Kidney glomerular epithelial cell (primary cell): ENCODE results near the gene EFCAB8.
"Not testable (repeated sequence)": the region's sequence is repeated elsewhere in the genome, so short reads cannot be mapped to it uniquely, and the experiment has no call there.

ENCODE experiments used
- DNase-seq: peaks from one replicate; lab custom pipeline; 2025; lab: John Stamatoyannopoulos, UW

The EFCAB8 gene

GRCh38 chr20:32888636-32889035 lies 29.9 kb downstream of the EFCAB8 start:
- DNase-seq = no peak

- no peak for DNase-seq
Measured at GRCh38 chr20:32889281-32889680, 30.6 kb downstream of the EFCAB8 start.

DNA sequence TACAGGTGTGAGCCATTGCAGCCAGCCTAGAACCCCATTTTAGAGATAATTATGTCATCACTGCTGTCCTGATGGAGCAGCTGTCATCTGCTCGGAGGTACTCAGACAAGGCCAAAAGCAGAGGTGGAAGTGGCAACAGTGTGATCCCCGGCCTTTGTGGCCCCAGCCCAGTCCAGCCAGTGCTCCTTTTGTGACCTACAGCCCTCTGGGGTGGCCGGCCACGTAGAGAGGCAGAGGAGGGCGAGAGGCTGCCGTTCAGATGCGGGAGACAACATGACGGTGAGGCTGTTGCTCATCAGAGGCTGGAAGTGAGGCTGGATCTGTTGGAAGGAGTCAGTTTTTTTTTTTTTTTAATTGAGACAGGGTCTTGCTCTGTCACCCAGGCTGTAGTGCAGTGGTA lies 32.8 kb downstream of the EFCAB8 start:
- DNase-seq = no peak

DNA sequence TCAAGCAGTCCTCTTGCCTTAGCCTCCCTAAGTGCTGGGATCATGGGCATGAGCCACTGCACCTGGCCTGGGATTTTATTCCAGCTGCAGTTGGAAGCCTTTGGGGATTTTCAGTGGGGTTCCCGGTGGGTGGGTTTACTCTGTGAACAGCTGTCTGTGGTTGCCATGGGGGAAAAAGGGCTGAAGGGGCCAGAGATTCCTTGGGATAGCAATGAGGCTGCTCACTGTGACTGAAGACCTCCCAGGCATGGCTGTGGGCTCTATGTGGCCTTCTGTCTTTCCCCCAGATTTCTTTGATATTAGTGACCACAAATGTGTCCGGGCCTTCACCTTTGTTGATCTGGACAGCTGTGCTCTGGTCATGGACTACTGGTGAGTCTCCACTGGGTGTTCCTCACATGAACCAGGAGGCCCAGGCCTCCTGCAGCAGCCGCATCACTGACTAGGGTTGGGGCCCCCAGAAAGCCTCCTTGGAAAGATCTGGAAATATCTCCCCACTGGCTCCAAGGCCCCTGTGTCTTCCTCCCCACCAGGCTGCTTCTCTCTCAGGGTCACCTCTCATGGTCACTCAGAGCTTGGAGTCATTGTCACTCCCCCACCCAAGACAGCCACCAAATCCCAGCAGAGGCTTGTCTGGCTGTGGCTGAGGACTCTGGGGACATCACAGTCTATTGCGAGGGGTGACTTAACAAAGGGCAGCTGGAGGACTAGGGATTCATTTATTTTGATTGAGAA lies 33.4 kb downstream of the EFCAB8 start:
- no peak for DNase-seq

DNA sequence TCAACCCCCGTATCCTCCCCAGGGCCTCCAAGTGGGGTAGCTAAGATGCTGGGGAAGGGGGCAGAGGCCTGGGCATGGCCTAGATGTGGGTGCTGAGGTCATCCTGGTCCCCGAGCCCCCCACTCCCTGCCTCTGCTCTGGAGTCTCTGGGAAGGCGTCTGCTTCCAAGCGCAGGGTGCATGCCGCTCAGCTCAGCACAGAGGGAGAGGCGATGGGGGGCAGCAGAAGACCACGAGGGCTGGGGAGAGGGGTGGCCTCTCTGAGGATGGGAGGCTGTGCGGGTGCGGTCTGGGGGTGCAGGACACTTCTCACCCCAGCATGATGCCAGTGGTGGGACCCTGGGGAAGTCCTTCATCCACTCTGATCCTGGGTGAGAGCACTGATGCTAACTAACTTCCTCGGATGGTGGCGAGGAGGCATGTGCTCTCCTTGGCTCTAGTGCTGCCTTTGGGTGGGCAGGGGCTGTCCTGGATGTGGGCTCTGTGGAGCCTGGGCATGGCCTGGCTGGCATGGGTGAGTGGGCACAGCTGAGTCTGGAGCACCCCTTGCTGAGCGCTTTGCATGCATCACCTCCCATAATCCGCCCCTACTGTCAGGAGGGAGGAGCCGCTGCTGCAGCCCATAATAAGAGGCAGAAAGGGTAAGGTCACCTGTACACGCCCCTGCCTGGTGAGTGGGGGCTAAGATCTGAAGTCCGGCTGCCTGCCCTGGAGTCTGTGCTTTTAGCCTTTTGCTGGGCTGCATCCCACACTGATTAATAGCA lies 34.7 kb downstream of the EFCAB8 start:
- no peak for DNase-seq

GRCh38 chr20:32894026-32894483 lies 35.3 kb downstream of the EFCAB8 start:
- DNase-seq = no peak

DNA sequence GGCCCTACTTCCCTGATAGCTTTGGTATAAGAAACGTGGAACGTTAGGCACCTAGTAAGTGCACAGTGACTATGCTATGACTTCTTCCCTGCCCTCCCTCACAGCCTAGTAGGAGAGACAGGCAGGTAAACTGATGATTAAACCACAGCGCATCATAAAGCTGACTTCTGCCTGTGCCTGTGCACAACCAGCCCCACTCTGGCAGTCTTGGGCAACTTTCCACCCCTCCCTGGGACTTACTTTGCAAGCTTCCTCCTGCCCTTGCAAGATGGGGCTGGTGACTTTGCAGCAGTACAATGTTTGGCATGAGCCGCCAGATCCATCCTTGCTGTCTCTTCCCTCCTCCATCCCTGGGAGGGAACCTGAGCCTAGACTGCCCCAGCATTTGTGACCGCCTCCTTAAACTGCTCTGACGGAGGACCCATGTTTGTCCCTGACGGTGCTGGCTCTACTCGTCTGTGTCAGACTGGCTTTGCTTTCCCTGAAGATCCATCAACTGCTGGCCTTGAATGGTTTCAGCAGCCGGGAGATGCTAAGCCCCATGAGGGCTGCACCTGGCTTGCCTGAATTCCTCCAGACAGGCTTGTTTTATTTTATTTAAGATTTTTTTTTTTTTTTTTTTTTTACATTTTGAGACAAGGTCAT lies 36.1 kb downstream of the EFCAB8 start:
- no peak for DNase-seq

GRCh38 chr20:32896521-32897280 lies 38.0 kb downstream of the EFCAB8 start:
- no peak for DNase-seq

GRCh38 chr20:32898729-32899128 lies 40.0 kb downstream of the EFCAB8 start:
- no peak for DNase-seq

DNA sequence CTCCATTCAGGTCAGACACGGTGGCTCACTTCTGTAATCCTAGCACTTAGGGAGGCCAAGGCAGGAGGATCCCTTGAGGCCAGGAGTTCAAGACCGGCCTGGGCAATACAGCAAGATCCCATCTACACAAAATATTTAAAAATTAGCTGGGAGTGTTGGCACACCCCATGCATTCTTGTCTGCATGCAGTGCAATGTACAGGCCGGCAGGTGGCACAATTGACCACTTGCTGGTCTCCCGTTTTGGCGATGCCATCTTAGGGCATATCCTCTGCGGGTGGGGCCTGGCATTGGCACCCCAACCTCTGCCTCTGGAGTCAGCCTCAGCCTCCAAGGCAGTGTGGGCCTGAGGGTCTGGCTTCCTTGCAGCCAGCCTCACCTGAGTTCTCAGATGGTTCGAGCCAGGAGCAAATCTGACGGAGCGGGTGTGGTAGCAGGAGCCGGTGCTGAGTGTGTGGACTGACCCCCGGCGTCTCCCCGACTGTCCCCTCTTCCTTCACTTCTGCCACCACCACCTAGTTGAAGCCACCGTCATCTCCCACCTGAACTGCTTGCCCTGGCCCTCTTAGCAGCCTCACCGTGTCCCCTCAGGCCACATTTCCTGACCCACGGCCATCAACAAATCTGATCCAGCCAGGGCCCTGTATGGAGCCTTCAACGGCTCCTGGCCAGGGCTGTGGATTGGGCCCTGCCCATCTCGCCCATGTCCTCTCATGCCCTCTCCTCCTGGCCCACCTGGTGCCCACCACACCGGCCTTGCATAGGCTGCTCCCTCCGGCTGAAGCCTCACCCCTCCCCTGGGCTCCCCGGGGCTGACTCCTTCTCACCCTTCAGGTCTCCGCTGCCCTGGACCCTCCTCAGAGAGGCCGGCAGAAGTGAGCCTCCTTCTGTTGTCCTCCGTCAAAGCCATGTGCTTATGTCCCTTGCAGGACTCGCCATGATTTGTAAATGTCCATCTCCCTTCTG lies 44.0 kb downstream of the EFCAB8 start:
- no peak for DNase-seq

- no peak for DNase-seq
Measured at GRCh38 chr20:32903666-32904175, 45.0 kb downstream of the EFCAB8 start.

- DNase-seq = not testable (repeated sequence)
Measured at GRCh38 chr20:32904678-32905077, 46.0 kb downstream of the EFCAB8 start.

DNA sequence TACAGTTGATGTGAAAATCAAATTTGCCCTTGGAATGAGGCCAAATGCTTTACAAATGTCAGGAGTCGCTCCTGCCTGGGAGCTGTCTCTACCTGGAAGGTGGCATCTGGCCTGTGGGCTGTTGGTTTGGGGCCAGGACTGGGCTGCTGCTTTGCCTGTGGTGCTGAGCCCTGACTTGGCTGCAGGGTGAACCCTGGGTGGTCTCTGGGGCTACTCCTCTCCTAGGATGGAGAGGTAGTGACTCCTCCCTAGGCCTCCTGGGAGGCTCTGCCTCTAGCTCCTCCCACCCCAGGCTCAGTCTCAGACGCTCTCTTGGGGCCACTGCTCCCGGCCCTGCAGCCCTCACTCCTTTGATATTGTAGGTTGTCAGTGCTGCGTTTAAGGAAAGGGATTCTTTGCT lies 47.5 kb downstream of the EFCAB8 start:
- DNase-seq = no peak

- DNase-seq = no peak
Measured at GRCh38 chr20:32906871-32907495, 48.3 kb downstream of the EFCAB8 start.

GRCh38 chr20:32907886-32908285 lies 49.2 kb downstream of the EFCAB8 start:
- no peak for DNase-seq

DNA sequence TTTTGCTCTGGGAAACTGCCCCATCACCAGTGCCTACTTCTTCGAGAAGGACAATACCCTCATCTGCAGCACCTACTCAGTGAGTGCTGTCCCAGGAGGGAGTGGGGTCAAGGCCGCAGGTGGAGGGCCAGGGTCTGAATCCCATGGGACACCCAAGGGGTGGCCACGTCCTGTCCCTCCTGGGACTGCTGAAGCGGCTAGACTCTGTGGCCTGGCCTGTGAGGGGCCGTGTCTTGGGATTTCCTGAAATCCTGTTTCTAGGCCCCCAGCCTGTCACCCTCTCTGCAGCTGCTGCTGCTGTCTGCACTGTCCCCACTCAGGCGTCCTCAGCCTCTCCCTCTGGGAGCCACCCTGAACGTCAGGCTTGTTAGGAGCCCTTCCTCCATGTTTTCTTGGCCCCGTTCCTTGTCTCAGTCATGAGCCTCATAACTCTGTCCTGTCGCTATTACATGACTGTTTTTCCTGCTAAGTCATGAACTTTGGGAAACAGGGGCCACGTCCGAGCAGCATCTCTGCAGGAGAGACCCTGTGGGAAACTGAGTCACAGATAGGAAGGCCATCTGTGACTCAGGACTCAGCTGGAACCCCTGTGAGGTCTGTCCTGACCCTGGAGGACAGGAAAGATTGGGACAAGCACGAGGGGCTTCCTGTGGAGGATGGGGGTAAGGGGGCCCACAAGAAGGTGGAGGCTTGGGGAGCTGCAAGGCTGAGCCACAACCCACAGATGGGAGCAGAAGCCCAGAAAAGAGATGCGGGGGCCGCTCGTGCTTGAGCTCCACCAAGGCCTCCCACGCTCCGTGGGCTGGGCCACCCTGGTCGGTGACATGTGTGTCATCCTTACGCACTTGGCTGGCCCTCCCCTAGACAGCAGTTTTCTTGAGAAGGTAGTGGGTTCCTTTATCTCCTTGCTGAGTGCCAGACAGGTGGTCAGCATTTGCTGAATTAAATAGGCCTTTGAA lies 49.9 kb downstream of the EFCAB8 start:
- no peak for DNase-seq

DNA sequence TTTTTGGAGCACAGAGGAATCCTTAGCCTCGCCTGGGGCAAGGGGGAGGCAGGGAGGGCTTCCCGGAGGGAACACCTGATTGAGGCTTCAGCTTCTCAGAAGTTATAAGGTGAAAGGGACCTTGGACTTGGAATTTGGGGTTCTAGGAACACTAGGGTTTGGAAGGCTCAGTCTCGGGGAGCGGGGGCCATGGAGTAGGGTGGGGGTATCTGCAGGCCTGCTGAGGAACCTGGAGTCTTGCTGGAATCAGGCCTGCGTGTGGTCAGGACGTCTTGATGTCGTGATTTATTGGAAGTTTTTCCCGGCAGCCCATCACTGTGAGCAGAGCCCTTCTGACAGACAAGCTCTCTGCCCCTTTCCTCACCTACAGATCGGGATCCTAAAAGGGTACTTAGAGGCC lies 50.7 kb downstream of the EFCAB8 start:
- no peak for DNase-seq

DNA sequence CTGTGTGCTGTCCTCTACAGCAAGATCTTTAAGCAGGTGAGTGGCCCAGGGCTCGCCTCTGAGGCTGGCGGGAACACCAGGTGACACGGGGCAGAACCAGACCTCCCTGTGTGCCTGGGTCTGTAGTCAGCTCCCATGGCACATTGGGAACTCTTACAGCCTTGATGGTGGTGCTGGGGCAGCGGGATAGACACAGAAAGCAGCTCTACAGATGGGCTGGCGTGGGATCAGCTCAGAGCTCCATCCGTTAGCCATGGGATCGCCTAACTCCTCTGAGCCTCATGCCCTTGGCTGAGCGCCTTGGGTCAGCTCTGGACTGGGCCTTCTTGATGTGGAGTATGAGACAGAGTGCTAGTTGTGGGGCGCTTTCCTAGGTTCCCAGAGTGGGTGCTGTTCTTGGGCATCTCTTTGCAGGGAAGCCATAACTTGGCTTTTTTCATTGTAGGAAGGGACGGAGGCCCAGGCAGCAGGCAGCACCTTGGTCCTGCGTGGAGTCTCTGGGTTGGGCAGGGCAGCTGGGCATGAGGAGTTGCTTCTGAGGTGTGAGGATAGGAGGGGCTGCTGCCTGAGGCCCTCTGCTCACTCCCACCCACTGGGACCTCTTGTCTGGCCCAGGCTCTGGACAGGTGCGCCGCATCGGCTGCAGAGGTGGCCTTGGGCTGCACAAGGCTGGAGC lies 51.3 kb downstream of the EFCAB8 start:
- no peak for DNase-seq

DNA sequence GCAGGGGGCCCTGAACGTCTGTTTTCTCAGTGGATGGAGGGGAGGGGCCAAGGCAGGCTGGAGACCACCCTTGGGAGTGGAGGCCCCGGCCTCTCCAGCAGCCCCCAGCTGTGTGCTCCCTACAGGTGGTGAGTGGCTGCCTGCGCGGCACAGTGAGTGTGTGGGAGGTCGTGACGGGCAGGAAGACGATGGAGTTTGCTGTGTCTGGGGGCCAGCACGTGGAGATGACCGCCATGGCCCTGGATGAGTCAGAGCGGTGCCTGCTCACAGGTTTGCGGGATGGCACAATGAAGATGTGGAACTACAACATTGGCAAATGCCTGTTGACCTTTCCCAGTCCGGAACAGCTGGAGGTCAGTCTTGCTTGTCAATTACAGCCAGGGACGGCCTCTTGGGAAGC lies 52.6 kb downstream of the EFCAB8 start:
- DNase-seq = no peak
